ENCODE data around the gene TMEM253.

TMEM253 gene

DNA sequence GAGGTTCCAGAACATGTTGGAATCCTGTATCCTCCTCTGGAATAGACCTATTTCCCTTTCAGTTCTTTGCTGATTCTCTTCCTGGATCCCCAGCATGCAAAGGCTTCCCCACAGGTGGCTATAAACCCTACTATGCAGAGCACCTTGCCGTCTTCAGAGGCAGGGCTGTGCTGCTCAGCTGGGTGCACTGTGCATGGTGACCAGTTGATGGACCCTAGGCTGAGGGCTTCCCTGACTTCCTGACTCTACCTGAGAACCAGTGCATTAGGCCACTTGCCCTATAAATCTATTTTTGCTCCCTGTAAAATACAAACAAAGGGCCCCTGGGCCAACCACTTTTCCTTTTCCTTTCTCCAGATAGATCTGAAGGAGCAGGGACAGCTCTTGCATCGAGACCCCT is 16.5 kb upstream of the TMEM253 start:
- Histone ChIP-seq H3K4me2 (ENCODE audit: low read length) (no peak overlapping the region), H3K4me3 (ENCODE audit: low read depth, low read length) (no peak overlapping the region), H3K9ac (no peak overlapping the region), H2AFZ (no peak overlapping the region), H3K4me1 (peaks cover 6% of the 10 kb centered on the region), H3K27me3 (ENCODE audit: control insufficient read depth, insufficient read depth, low read length) (no peaks in the 10 kb centered on the region), H3K79me2 (no peaks in the 10 kb centered on the region), H3K36me3 (ENCODE audit: control insufficient read depth, insufficient read depth, low read length) (no peaks in the 10 kb centered on the region), H3K9me3 (ENCODE audit: control insufficient read depth, low read length) (no peaks in the 10 kb centered on the region), H3K27ac (no peak overlapping the region)
- no peak for TF ChIP-seq CTCF (IDR thresholded peaks at IDR 0.05)

- peaks cover 6% of the 10 kb centered on the region for H3K4me1 ChIP-seq
- no peak overlapping the region for H3K9ac ChIP-seq
- no peaks in the 10 kb centered on the region for H3K27me3 ChIP-seq (ENCODE audit: control insufficient read depth, insufficient read depth, low read length)
- no peak overlapping the region for H3K27ac ChIP-seq
- no peaks in the 10 kb centered on the region for H3K79me2 ChIP-seq
- no peak overlapping the region for H2AFZ ChIP-seq
- H3K4me3 ChIP-seq (ENCODE audit: low read depth, low read length), result no peak overlapping the region
- H3K36me3 ChIP-seq (ENCODE audit: control insufficient read depth, insufficient read depth, low read length), result no peaks in the 10 kb centered on the region
- no peak overlapping the region for H3K4me2 ChIP-seq (ENCODE audit: low read length)
- no peaks in the 10 kb centered on the region for H3K9me3 ChIP-seq (ENCODE audit: control insufficient read depth, low read length)
- TF ChIP-seq CTCF (IDR thresholded peaks at IDR 0.05), result no peak
Measured at GRCh38 chr14:21084998-21085853, 15.6 kb upstream of the TMEM253 start.

DNA sequence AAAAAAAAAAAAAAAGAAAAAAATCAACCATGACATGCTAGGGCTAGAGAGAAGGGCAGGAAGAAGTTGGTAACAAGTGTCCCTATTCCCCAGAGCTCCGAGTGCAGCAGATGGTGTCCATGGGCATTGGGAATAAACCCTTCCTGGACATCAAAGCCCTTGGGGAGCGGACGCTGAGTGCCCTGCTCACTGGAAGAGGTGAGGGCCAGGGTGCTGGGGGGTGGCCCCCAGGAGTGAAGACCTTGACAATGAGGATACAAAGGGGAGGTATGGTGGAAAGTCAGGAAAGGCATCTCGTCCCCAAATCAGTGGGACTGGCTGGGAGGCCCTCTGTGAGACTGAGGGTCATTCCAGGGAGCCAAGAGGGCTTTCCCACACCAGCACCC is 14.0 kb upstream of the TMEM253 start:
- Histone ChIP-seq H2AFZ (peak overlapping the region; percentile 19), H3K27me3 (ENCODE audit: control insufficient read depth, insufficient read depth, low read length) (no peaks in the 10 kb centered on the region), H3K27ac (peak overlapping the region; percentile 78), H3K9me3 (ENCODE audit: control insufficient read depth, low read length) (no peaks in the 10 kb centered on the region), H3K4me2 (ENCODE audit: low read length) (no peak overlapping the region), H3K36me3 (ENCODE audit: control insufficient read depth, insufficient read depth, low read length) (no peaks in the 10 kb centered on the region), H3K79me2 (peaks cover 2% of the 10 kb centered on the region), H3K4me1 (peaks cover 6% of the 10 kb centered on the region), H3K9ac (no peak overlapping the region), H3K4me3 (ENCODE audit: low read depth, low read length) (no peak overlapping the region)
- TF ChIP-seq CTCF (IDR thresholded peaks at IDR 0.05), result no peak

- Histone ChIP-seq H3K36me3 (ENCODE audit: control insufficient read depth, insufficient read depth, low read length) (no peaks in the 10 kb centered on the region), H3K4me3 (ENCODE audit: low read depth, low read length) (no peak overlapping the region), H3K9ac (no peak overlapping the region), H3K9me3 (ENCODE audit: control insufficient read depth, low read length) (no peaks in the 10 kb centered on the region), H3K27ac (peak overlapping the region; percentile 78), H3K79me2 (peaks cover 2% of the 10 kb centered on the region), H3K27me3 (ENCODE audit: control insufficient read depth, insufficient read depth, low read length) (no peaks in the 10 kb centered on the region), H3K4me2 (ENCODE audit: low read length) (no peak overlapping the region), H2AFZ (peak overlapping the region; percentile 19), H3K4me1 (peaks cover 6% of the 10 kb centered on the region)
- TF ChIP-seq CTCF (IDR thresholded peaks at IDR 0.05), result no peak
Measured at GRCh38 chr14:21087294-21088091, 13.4 kb upstream of the TMEM253 start.
